Left ventricle myocardium superior (tissue), 1 donor: Measurements from ENCODE around the gene HHIPL1. TPM values are rescaled to one million over a fixed set of nuclear protein-coding genes. Genes with fewer than 3 reads are reported as not detected.
A peak's percentile ranks its signal among the peaks of the same experiment; 100 is the strongest.

ENCODE experiments used
- ATAC-seq: fragments of 200-7000 bp; cut with Tn5 transposase; one replicate; pipeline ENCODE4 v1.9.1; 2020; ENCODE audit warnings: mild to moderate bottlenecking, moderate library complexity
- DNase-seq: peaks from one replicate; pipeline ENCODE4 v3.0.0-alpha.2; 2020
- intact Hi-C: fragments of 100-400 bp; cut with micrococcal nuclease; formaldehyde crosslinking; loops from one replicate; pipeline ENCODE4 v1.11.0; 2022
- long read RNA-seq: library from polyadenylated mRNA; unstranded; transcript quantifications from one replicate; pipeline ENCODE4 v2.0.0, GENCODE V29; 2021
- total RNA-seq: library from RNA; stranded (reverse); fragmentation: NEBNext Ultra II Directional; extraction: Animal tissue kit (Norgen Biotek cat#: 25700); gene quantifications from one replicate; pipeline ENCODE4 v1.2.1, GENCODE V29; 2021
- donor health status: DM: no; HTN: yes; CAD: no; lungs with severe emphysema.

Gene HHIPL1
- total RNA-seq: 1.5 TPM
- long read RNA-seq, full-length matches to known transcripts: 4 of 6 reads
- long read RNA-seq, partial matches to known transcripts: 1 of 6 reads
- long read RNA-seq, other reads (novel, unspliced or antisense): 1 of 6 reads

GRCh38 chr14:99644723-99645544 is at the start of gene HHIPL1:
HHIPL1 (plus strand) TSS chr14:99645129; CDS start chr14:99645208, 79 bp downstream.
- intact Hi-C loops: no loop called here
- DNase-seq (peak; percentile 64), ATAC-seq (peak; percentile 78)

- intact Hi-C loops: no loop called here
- no peak for ATAC-seq
- DNase-seq: no peak
Measured at GRCh38 chr14:99595524-99595923, 49.4 kb upstream of the HHIPL1 start.

GRCh38 chr14:99596071-99596627 is 48.8 kb upstream of the HHIPL1 start:
- DNase-seq: no peak
- intact Hi-C loops: no loop called here

DNA sequence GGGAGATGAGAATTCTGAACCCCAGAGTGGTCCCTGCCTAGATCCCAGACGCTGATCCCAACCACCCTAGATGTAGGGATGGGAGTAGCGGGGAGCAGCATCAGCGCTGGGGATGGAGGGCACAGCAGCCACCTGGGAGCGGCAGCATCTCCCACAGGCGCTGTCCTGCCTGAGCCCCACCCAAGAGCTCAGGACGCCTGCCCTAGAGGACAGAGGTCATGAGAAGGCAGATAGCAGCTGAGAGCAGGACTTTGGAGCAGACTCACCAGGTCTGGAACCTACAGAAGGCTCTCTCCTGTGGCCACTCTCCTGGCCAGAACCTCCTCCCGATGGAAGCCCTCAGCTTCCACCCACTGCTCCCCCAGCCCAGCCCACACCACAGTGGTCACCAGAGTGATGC is 48.2 kb upstream of the HHIPL1 start:
- no peak for ATAC-seq
- intact Hi-C loops: no loop called here
- no peak for DNase-seq

More at GRCh38 chr14:99596071-99596627, 48.8 kb upstream of the HHIPL1 start:
- ATAC-seq: peak; percentile 81

- peak; percentile 11 for ATAC-seq
- no peak for DNase-seq
- intact Hi-C loops: no loop called here
Measured at GRCh38 chr14:99597911-99598600, 46.9 kb upstream of the HHIPL1 start.

- intact Hi-C loops: no loop called here
- DNase-seq: no peak
- no peak for ATAC-seq
Measured at GRCh38 chr14:99598774-99599173, 46.2 kb upstream of the HHIPL1 start.

- intact Hi-C loops: no loop called here
- ATAC-seq (no peak), DNase-seq (no peak)
Measured at GRCh38 chr14:99599393-99599792, 45.5 kb upstream of the HHIPL1 start.

DNA sequence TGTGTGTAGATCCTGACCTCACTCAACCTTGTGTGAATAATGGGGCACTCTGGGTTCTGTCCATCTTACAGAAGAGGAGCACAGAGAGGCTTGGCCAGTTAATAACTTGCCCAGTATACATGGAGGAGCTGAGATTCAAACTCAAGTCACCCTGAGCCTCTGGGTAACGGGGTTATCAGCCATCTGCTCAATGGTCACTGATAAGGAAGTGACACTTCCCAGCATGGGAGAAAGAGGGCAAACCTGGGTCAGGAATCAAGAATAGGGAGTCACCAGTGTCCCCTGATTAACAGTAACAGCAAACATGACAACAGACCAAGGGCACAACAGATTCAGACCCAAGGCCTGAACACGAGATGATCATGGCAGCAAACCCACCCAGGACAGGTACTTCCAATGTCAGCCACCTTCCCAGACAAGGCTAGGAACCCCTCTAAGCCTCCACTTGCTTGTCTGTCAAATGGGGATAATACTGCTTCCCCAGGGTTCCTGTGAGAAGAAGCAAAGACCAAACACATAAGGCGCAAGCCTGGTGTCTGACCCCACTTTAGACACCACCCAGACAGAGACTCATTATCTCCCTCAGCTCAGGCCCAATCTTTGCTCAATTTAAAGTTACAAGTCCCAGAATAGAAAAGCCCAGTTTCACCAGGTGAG is 44.6 kb upstream of the HHIPL1 start:
- ATAC-seq: no peak
- intact Hi-C loops: no loop called here

DNA sequence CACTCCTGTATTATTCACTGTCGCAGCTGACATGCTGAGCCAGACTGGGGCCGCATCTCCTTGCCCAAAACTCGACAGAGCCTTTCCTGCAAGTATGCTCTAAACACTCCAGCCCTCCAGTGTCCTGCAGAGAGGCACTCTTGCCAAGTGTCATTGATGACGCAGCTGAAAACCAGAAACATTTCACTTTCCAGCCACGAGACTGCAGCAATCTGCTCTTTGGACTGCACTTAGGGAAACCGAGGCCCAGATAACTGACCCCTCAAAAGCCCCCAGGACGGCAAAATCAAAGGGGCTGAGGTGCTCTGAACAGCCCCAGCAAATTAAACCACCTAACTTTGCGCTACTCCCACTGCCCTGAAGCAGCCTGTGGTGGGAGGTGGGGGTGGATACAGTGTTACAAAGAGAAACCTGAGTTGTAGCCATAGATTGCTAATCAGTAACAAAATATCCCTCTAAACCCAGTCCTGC is 43.5 kb upstream of the HHIPL1 start:
- no peak for ATAC-seq
- intact Hi-C loops: no loop called here
- DNase-seq: no peak

More for the DNA sequence above, 44.6 kb upstream of the HHIPL1 start:
- DNase-seq: no peak

DNA sequence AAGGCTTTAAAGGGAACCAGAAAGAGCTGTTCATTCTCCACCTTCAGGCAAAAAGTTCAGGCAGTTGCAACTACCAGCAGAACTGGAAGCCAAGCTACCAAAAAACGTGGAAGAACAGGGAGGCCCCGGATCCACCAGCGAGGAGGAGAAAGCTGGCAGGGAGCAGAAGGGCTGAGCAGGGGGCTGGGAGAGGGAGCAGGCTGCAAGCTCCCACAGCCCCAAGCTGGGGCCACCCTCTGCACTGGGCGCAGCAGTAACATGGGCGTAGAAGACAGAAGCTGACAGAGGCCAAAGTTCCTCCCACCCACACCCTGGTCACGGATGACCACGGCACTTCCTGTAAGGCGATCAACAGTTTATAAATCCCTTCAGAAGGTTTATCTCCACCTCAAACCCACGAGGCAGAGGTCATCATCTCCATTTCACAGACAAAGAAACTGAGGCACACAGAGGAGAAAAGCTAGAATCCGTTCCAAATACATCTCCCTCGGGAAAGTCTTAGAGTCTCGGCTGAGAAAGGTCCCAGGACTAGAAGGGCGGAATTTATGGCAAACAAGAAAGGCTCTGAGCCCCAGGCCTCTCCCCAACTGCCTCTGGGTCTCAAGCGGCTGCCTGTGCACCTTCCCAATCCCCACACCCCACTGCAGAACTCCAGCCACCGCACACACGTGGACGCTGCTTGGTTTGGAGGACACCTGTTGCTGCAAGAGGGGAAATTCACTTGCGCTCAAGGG is 42.7 kb upstream of the HHIPL1 start:
- no peak for DNase-seq
- intact Hi-C loops: no loop called here
- ATAC-seq: no peak

- intact Hi-C loops: no loop called here
- no peak for ATAC-seq
- no peak for DNase-seq
Measured at GRCh38 chr14:99602788-99603415, 42.0 kb upstream of the HHIPL1 start.

- intact Hi-C loops: no loop called here
- DNase-seq (peak; percentile 66), ATAC-seq (no peak)
Measured at GRCh38 chr14:99603471-99604277, 41.3 kb upstream of the HHIPL1 start, which contains the start of gene CCDC85C. CCDC85C (minus strand) TSS chr14:99604207; CDS start chr14:99603959, 248 bp downstream.

- ATAC-seq: peak; percentile 93
- intact Hi-C loops: no loop called here
- peak; percentile 97 for DNase-seq
Measured at GRCh38 chr14:99604278-99604765, 40.6 kb upstream of the HHIPL1 start.

GRCh38 chr14:99604766-99605298 is 40.1 kb upstream of the HHIPL1 start:
- intact Hi-C loops: no loop called here

GRCh38 chr14:99605299-99605961 is 39.5 kb upstream of the HHIPL1 start:
- DNase-seq (peak; percentile 80), ATAC-seq (peak; percentile 35)
- intact Hi-C loops: no loop called here

More at GRCh38 chr14:99604766-99605298, 40.1 kb upstream of the HHIPL1 start:
- peak; percentile 64 for DNase-seq
- peak; percentile 43 for ATAC-seq

- intact Hi-C loops: no loop called here
- ATAC-seq (no peak), DNase-seq (no peak)
Measured at GRCh38 chr14:99606359-99606758, 38.6 kb upstream of the HHIPL1 start.
